AG09309 (cell line): Measurements from ENCODE around the gene SHMT2.

Experiments
- DNase-seq: peaks from one replicate; pipeline ENCODE4 v3.0.0-alpha.2; 2010; ENCODE audit warnings: low read depth
- H3K4me3 ChIP-seq: 2 replicates; pipeline ENCODE4 v1.5.1; 2011; ENCODE audit warnings: mild to moderate bottlenecking, low read depth, low read length, moderate library complexity; ENCODE audit not compliant: control insufficient read depth
- TF ChIP-seq, protein P1 (sequence below): IDR thresholded peaks from 2 replicates; pipeline ENCODE4 v1.5.1; 2011; ENCODE audit warnings: mild to moderate bottlenecking, low read depth, low read length, inconsistent platforms; ENCODE audit not compliant: insufficient read depth, control insufficient read depth; ENCODE audit errors: missing control alignments

The SHMT2 gene

DNA sequence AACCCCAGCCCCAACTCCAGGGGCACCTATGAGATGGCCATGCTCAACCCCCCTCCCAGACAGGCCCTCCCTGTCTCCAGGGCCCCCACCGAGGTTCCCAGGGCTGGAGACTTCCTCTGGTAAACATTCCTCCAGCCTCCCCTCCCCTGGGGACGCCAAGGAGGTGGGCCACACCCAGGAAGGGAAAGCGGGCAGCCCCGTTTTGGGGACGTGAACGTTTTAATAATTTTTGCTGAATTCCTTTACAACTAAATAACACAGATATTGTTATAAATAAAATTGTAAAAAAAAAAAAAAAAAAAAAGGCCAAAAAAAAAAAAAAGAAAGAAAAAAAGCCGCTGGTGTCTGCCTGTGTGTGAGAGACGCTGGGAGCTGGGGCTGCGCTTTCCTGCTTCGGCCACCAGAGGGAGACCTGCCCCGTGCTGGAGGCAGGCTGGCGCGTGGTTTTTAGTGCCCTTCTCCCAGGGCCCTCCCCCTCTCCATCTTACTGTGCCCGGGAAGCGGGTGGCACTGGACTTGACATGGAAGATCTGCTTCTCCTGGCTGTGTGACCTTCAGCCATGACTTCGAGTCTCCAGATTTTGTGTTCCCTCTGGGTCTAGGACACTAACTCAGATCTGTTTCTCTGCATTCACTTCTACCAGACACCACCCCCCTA is 16.3 kb upstream of the SHMT2 start:
- peak; percentile 64 for DNase-seq
- H3K4me3 ChIP-seq: no peak overlapping the region
- TF ChIP-seq, protein P1, sequence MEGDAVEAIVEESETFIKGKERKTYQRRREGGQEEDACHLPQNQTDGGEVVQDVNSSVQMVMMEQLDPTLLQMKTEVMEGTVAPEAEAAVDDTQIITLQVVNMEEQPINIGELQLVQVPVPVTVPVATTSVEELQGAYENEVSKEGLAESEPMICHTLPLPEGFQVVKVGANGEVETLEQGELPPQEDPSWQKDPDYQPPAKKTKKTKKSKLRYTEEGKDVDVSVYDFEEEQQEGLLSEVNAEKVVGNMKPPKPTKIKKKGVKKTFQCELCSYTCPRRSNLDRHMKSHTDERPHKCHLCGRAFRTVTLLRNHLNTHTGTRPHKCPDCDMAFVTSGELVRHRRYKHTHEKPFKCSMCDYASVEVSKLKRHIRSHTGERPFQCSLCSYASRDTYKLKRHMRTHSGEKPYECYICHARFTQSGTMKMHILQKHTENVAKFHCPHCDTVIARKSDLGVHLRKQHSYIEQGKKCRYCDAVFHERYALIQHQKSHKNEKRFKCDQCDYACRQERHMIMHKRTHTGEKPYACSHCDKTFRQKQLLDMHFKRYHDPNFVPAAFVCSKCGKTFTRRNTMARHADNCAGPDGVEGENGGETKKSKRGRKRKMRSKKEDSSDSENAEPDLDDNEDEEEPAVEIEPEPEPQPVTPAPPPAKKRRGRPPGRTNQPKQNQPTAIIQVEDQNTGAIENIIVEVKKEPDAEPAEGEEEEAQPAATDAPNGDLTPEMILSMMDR: peak; percentile 94

DNA sequence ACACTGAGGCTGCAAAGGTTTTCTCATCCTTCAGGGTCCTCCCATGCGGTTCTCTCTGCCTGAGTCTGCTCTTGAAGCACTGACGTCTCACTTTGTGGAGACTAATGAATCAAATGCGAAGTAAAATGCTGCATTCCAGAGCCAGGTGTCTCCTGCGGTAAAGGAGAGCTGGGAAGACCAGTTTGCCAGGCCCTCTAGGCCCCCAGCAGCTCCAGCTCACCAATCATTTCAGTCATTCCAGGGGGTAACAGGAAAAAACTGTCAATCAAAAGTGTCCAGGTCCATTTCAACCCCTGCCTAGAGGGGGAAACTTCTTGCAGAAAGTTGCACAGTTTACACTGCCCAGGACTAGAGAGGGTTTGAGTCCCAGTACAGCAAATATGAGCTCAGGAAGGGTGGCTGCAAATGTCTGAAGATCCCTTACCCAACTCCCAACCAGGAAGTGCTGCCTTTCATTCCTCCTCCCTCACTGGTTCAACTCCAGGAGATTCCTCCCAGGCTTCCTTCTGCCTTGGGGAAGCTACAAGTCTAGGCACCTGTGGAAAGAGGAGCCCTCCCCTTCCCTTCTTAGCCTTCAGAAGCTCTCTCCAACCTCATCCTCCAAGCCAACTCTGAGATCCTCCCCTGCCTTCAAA is 15.6 kb upstream of the SHMT2 start:
- TF ChIP-seq, protein P1: no peak
- H3K4me3 ChIP-seq: no peak overlapping the region
- DNase-seq: no peak

DNA sequence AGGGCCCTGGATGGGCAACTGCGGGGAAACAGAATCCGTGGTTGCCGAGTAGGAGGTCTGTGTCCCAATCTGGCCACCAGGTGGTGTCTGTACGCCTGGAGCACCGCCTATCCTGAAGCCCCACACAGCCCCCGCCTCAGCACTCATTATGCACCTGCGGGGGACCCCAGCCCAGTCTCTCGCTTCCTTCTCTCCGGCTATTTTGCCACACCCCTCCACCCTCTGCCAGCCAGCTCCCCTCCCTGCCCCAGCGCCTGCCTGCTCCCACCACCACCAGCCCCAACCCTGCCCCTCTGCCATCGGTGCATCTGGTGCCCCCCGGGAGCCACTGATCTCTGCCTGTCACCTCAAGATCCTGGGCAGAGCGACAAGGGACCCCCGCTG is 15.1 kb upstream of the SHMT2 start:
- no peak for DNase-seq
- no peak overlapping the region for H3K4me3 ChIP-seq

DNA sequence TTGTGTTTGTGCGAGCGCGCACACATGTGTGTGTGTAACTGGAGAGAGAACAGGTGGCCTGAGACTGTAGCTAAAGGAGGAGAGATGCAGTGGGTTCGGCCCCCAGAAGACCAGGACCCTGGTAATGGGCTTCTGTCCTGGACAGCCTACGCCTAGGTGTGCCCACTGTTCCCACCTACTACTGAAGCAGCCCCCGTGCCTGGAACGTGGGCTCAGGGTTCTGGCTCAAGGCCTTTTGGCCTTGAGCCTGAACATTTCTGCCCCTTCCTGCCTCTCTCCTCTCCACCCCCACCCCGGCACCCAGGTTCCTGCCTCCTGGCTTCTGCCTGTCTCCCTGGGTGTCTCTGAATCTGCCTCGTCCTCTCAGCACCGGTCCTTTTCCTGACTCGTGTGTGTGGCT is 14.4 kb upstream of the SHMT2 start:
- TF ChIP-seq, protein P1: no peak
- no peak for DNase-seq
- no peak overlapping the region for H3K4me3 ChIP-seq

More for the DNA sequence above, 15.1 kb upstream of the SHMT2 start:
- TF ChIP-seq, protein P1: peak; percentile 75

DNA sequence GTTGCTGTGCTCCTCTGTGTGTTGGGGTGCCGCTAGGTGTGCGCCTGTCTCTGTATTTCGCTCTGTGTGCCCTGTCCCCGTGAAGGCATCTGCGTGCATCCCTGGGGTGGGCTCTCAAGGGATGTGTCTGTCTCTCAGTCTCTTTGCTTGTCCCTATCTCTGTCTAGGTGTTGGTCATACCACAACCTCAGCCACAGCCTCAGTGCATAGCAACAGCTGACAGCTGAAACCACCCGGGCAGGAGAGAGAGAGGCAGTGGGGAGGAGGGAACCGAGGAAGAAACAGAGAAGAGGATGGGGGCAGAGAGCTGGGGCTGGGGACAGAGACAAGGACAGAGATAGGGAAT is 13.9 kb upstream of the SHMT2 start:
- H3K4me3 ChIP-seq: peak overlapping the region; percentile 23

DNA sequence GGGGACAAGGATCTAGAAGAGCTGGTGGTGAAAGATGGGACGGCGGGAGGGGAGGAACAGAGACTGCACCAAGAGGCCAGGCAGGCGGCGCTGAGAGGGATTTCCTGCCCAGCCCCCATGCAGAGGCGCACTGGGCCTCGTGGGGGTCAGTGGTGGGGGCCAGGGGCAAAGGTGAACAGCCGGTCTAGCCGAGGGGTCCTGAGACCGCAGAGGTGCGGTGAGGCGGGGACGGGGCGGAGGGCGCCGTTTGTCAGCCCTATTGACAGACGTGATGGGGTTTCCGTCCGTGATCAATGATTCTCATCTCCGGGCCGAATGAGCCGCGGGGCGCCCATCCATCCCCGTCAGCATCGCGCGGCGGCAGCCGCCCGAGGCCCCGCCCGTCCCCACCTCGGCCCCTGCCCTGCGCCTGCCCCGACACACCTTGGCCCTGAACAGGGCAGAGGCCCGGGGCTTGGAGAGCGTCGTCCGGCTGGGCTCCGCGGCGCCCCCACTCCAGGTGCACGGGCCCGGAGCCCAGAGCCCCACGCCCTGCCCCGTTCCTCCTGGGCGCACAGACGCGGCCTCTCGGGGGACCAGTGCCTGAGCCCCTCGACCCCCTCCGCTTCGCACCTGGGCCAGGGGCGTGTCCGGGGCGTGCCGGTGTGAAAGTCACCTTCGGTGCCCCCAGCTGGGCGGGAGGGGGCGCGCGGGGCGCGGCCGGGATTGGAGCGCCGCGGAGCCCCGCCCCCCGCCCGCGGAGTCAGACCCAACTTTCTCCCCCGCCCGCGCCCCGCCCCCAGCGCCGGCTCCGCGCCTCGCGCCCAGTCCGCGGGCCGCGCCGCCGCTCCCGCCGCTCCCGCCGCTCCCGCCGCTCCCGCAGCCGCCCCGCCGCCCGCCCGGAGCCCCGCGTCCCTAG is 13.2 kb upstream of the SHMT2 start, which contains the start of gene NXPH4:
TSS of gene NXPH4 (plus strand) at position 781 of the 898 bp plus-strand sequence. CDS start 176 bp downstream, outside the sequence.
- TF ChIP-seq, protein P1: no peak
- H3K4me3 ChIP-seq: peak within 1 kb of the TSS; percentile 50
- no peak for DNase-seq

More for the DNA sequence above, 13.9 kb upstream of the SHMT2 start:
- TF ChIP-seq, protein P1: no peak
- no peak for DNase-seq
